ENCODE results near the gene POLR2J2. TPM values are rescaled to one million over a fixed set of nuclear protein-coding genes. Genes with fewer than 3 reads are reported as not detected.
"Not testable (repeated sequence)": the region's sequence is repeated elsewhere in the genome, so short reads cannot be mapped to it uniquely, and the experiment has no call there.

Gene POLR2J2
- polyA plus RNA-seq, 1 of the 3 experiments (the other 2 are of a cell fraction) = 3.5 TPM

DNA sequence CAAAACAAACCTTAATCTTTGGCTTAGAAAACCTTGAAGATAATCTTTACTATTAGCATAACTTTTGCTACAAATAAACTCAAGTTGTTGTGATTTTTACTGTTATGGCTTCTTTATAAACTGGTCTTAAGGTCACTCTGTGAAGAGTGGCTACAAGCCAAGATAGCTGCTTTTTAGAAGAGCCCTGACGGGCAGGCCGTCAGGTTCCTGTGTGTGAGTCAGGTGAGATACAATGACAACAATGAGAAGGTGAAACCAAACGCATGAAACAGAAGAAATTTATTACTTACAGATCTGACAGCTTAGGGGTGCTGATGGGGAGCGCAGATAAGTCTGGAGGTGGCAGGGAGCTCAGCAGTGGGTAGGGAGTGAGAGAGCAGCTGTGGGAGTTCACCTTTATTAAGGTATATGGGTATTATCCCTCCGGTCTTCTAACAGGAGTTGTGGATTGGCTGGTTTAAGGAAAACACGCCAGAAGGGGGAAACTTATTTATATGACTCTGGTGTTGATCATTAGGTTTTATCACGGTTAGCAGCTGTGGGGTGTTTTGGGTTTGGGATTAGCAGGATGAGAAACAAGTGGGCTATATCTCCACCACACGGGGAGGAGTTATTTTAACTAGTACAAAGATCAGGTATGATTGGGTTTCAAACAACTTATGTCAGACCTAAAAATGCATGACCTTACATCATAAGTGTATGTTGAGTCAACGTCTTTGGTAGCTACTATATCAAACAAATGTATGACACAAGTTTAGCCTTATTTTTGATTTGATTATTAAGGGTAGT is 27.7 kb upstream of the POLR2J2 start:
- DNase-seq; H3K36me3 ChIP-seq (replicated peaks in 1 of 2; ENCODE audit: control insufficient read depth in 1 of 2, insufficient read depth in 2 of 2, low read length in 1 of 2); H3K9ac ChIP-seq; H3K79me2 ChIP-seq (ENCODE audit: insufficient read depth); H3K27me3 ChIP-seq (ENCODE audit: insufficient read depth); POLR2A ChIA-PET; H2AFZ ChIP-seq (ENCODE audit: low read depth); H3K4me2 ChIP-seq; H3K4me3 ChIP-seq (ENCODE audit: low read depth in 2 of 2, low read length in 1 of 2); H3K9me3 ChIP-seq; H4K20me1 ChIP-seq (ENCODE audit: insufficient read depth); H3K9me2 ChIP-seq; H3K4me1 ChIP-seq (ENCODE audit: control insufficient read depth in 1 of 2, insufficient read depth in 2 of 2, low read depth in 1 of 2, low read length in 1 of 2); H3K27ac ChIP-seq (ENCODE audit: low read depth in 2 of 2, low read length in 1 of 2); H3F3A ChIP-seq (replicated peaks; ENCODE audit: insufficient read depth); CTCF ChIA-PET: not testable (repeated sequence)
- WGBS (ENCODE audit: low lambda C conversion rate) = 70% methylated on average over 9 of the region's 9 CpGs

DNA sequence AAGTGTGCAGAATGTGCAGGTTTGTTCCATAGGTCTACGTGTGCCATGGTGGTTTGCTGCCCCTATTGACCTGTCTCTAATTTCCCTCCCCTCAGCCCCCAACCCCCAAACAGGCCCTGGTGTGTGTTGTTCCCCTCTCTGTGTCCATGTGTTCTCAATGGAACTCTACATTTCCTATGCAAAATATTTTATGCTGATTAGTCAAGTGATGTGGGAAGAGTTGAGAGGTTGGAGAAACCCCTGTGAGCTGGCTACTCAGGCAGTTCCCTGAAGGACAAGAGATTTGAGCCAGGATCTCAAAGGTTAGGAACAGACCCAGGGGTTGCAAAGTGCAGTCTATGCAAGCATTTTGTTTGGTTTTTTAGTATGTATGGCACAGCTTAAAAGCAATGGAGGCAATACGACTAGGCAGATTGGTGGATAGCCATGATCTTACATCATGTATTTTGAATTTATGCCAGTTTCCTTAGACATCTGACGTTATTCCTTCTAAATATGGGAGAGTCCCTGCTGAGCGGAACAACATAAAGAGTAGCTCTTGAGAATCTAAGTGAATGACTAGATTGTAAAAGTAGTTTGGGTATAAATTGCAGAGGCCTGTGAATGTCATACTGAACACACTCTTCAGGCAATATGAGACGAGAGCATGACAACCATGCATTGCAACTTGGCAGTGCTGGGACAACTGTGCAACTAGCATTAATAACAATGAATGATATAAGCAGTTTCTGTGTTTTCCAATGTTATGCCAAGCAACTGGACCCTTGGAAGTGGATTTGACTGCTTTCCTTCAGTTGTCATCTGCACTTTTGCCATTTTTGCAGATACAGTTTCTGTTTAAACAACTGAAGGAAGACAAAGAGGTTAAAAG is 26.4 kb upstream of the POLR2J2 start:
- H3K4me2 ChIP-seq; H3K27me3 ChIP-seq (ENCODE audit: insufficient read depth); H2AFZ ChIP-seq (ENCODE audit: low read depth); H3K9ac ChIP-seq; H4K20me1 ChIP-seq (ENCODE audit: insufficient read depth); DNase-seq; POLR2A ChIA-PET; H3K4me1 ChIP-seq (ENCODE audit: control insufficient read depth in 1 of 2, insufficient read depth in 2 of 2, low read depth in 1 of 2, low read length in 1 of 2); H3K4me3 ChIP-seq (ENCODE audit: low read depth in 2 of 2, low read length in 1 of 2); H3K9me3 ChIP-seq; H3K27ac ChIP-seq (ENCODE audit: low read depth in 2 of 2, low read length in 1 of 2); H3K36me3 ChIP-seq (replicated peaks in 1 of 2; ENCODE audit: control insufficient read depth in 1 of 2, insufficient read depth in 2 of 2, low read length in 1 of 2); H3K9me2 ChIP-seq; CTCF ChIA-PET; H3F3A ChIP-seq (replicated peaks; ENCODE audit: insufficient read depth); H3K79me2 ChIP-seq (ENCODE audit: insufficient read depth): not testable (repeated sequence)
- 81% methylated on average over 5 of the region's 5 CpGs for WGBS (ENCODE audit: low lambda C conversion rate)

DNA sequence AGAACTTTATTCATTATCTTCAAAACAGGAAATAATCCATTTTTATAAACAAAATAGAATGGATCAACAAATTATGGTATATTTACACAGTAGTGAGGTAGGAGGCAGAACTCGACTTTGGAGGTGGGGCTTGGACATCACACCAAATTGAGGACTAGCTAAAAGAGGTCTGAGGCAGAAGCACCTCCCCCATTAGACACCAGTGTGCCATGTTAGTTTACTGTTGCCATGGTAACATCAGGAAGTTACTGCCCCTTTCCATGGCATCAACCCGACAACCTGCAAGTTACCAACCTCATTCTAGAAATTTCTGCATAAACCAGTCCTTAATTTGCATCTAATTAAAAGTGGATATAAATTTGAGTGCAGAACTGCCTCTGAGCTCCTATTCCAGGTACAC is 24.5 kb upstream of the POLR2J2 start:
- H3K27me3 ChIP-seq (ENCODE audit: insufficient read depth); H3K36me3 ChIP-seq (replicated peaks in 1 of 2; ENCODE audit: control insufficient read depth in 1 of 2, insufficient read depth in 2 of 2, low read length in 1 of 2); H3K4me1 ChIP-seq (ENCODE audit: control insufficient read depth in 1 of 2, insufficient read depth in 2 of 2, low read depth in 1 of 2, low read length in 1 of 2); POLR2A ChIA-PET; H3K4me2 ChIP-seq; CTCF ChIA-PET; H3K79me2 ChIP-seq (ENCODE audit: insufficient read depth); H3K27ac ChIP-seq (ENCODE audit: low read depth in 2 of 2, low read length in 1 of 2); H3K9me3 ChIP-seq; H2AFZ ChIP-seq (ENCODE audit: low read depth); H3K4me3 ChIP-seq (ENCODE audit: low read depth in 2 of 2, low read length in 1 of 2); H3K9ac ChIP-seq; DNase-seq; H4K20me1 ChIP-seq (ENCODE audit: insufficient read depth); H3F3A ChIP-seq (replicated peaks; ENCODE audit: insufficient read depth); H3K9me2 ChIP-seq: not testable (repeated sequence)
- 0% methylated on average over 1 of the region's 2 CpGs for WGBS (ENCODE audit: low lambda C conversion rate)

DNA sequence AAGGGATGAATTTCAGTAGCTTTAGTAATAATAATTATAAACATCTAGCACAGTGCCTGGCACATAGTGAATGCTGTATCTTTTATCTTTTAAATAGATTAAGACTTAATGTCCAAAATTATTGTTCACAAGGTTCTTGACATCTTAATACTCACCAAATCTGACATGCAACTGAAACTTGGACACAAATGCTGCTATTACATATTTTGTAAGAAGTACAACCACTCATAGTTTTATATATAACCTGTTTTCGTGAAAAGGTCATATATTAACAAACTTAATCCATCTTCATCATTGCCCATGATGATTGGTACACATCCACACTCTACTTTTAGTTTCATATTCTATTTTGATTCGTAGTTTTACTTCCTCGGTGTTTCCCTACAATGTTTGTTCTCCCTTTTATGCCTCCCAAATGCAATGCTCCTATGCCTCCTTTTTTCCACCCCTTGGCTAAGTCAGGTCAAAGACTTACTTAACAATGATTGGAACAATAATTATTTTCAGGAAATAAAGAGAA is 23.6 kb upstream of the POLR2J2 start:
- POLR2A ChIA-PET; H3K27me3 ChIP-seq (ENCODE audit: insufficient read depth); CTCF ChIA-PET: not testable (repeated sequence)

DNA sequence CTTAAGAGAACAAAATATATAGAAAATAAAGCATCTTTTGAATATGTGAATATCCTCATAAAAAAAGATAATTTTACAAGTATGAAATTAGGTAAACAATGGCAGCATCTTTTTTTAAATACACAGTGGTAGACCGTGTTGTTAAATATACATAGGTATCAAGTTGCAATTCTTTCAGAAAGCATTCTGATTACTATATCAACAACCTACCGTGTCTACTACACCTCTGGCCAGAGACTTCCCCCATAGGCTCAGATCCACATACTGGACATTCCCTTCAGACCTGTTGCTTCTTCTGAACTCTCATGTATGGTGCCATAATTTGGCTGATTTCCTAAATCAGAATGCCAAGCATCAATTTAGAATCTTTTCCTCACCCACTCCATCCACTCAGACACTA is 22.5 kb upstream of the POLR2J2 start:
- H3K79me2 ChIP-seq (ENCODE audit: insufficient read depth); H3K27me3 ChIP-seq (ENCODE audit: insufficient read depth); CTCF ChIA-PET; POLR2A ChIA-PET; H3K4me3 ChIP-seq (ENCODE audit: low read depth in 2 of 2, low read length in 1 of 2); H3F3A ChIP-seq (replicated peaks; ENCODE audit: insufficient read depth); H4K20me1 ChIP-seq (ENCODE audit: insufficient read depth); H3K4me2 ChIP-seq; H3K9me3 ChIP-seq; H3K4me1 ChIP-seq (ENCODE audit: control insufficient read depth in 1 of 2, insufficient read depth in 2 of 2, low read depth in 1 of 2, low read length in 1 of 2); H3K9ac ChIP-seq; DNase-seq; H3K36me3 ChIP-seq (replicated peaks in 1 of 2; ENCODE audit: control insufficient read depth in 1 of 2, insufficient read depth in 2 of 2, low read length in 1 of 2); H3K9me2 ChIP-seq; H3K27ac ChIP-seq (ENCODE audit: low read depth in 2 of 2, low read length in 1 of 2); H2AFZ ChIP-seq (ENCODE audit: low read depth): not testable (repeated sequence)
- whole genome bisulfite sequencing (ENCODE audit: low lambda C conversion rate) = 50% methylated on average over 2 of the region's 2 CpGs

More for the DNA sequence above, 23.6 kb upstream of the POLR2J2 start:
- H3K36me3 ChIP-seq (replicated peaks in 1 of 2; ENCODE audit: control insufficient read depth in 1 of 2, insufficient read depth in 2 of 2, low read length in 1 of 2); H2AFZ ChIP-seq (ENCODE audit: low read depth); H3K4me1 ChIP-seq (ENCODE audit: control insufficient read depth in 1 of 2, insufficient read depth in 2 of 2, low read depth in 1 of 2, low read length in 1 of 2); H3K4me2 ChIP-seq; H3K4me3 ChIP-seq (ENCODE audit: low read depth in 2 of 2, low read length in 1 of 2); H3F3A ChIP-seq (replicated peaks; ENCODE audit: insufficient read depth); H3K79me2 ChIP-seq (ENCODE audit: insufficient read depth); H3K9me2 ChIP-seq; DNase-seq; H3K27ac ChIP-seq (ENCODE audit: low read depth in 2 of 2, low read length in 1 of 2); H3K9ac ChIP-seq; H4K20me1 ChIP-seq (ENCODE audit: insufficient read depth); H3K9me3 ChIP-seq: not testable (repeated sequence)
- 45% methylated on average over 2 of the region's 3 CpGs for WGBS (ENCODE audit: low lambda C conversion rate)

DNA sequence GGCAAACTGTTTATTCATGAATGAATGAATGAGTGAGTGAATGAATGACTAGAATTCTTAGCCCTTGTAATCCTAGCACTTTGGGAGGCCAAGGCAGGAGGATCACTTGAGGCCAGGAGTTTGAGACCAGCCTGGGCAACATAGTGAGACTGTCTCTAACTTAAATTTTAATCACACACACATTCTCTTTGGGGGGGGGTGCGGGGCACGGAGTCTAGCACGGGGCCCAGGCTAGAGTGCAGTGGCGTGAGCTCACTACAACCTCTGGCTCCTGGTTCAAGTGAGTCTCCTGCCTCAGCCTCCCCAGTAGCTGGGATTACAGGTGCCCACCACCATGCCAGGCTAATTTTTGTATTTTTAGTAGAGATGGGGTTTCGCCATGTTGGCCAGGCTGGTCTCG is 19.1 kb upstream of the POLR2J2 start:
- not testable (repeated sequence) for H4K20me1 ChIP-seq (ENCODE audit: insufficient read depth)
- WGBS (ENCODE audit: low lambda C conversion rate) = 93% methylated on average over 4 of the region's 6 CpGs

More for the DNA sequence above, 19.1 kb upstream of the POLR2J2 start:
- H3K27me3 ChIP-seq (ENCODE audit: insufficient read depth); H3F3A ChIP-seq (replicated peaks; ENCODE audit: insufficient read depth); H3K4me3 ChIP-seq (ENCODE audit: low read depth in 2 of 2, low read length in 1 of 2); H3K9me3 ChIP-seq; CTCF ChIA-PET; H3K36me3 ChIP-seq (replicated peaks in 1 of 2; ENCODE audit: control insufficient read depth in 1 of 2, insufficient read depth in 2 of 2, low read length in 1 of 2); H3K4me1 ChIP-seq (ENCODE audit: control insufficient read depth in 1 of 2, insufficient read depth in 2 of 2, low read depth in 1 of 2, low read length in 1 of 2); H3K9me2 ChIP-seq; DNase-seq; H2AFZ ChIP-seq (ENCODE audit: low read depth); H3K79me2 ChIP-seq (ENCODE audit: insufficient read depth); POLR2A ChIA-PET; H3K4me2 ChIP-seq; H3K27ac ChIP-seq (ENCODE audit: low read depth in 2 of 2, low read length in 1 of 2); H3K9ac ChIP-seq: not testable (repeated sequence)

All from SK-N-SH (cell line).